Measurements from ENCODE around the gene STARD10. TPM values are rescaled to one million over a fixed set of nuclear protein-coding genes. Genes with fewer than 3 reads are reported as not detected.

Gene STARD10
- total and polyA plus RNA-seq, 9 of the 15 experiments (the other 6 are each of a cell fraction or from before 2014, with no cell fraction given), result 0.15 to 52.9 (median 32.3) TPM

- no peak for TF ChIP-seq RREB1 (CRISPR knock-in tag; IDR thresholded peaks at IDR 0.05)
- TF ChIP-seq NCOR1 (IDR thresholded peaks at IDR 0.05), result no peak
- TF ChIP-seq ZNF583 (CRISPR knock-in tag; IDR thresholded peaks at IDR 0.05), result no peak
- TF ChIP-seq BRD9 (IDR thresholded peaks at IDR 0.05; ENCODE audit: low read depth, partially characterized antibody), result no peak
- TF ChIP-seq RAD21 (CRISPR knock-in tag; conservative IDR thresholded peaks at IDR 0.05 in 1 of 2, IDR thresholded peaks at IDR 0.05 in 1 of 2), result peak in 1 of 2 experiments; percentile 41; a peak in 2 of 4 replicates
- no peak for TF ChIP-seq FOS (IDR thresholded peaks at IDR 0.05; ENCODE audit: extremely low read depth, insufficient read length)
Observed at GRCh38 chr11:72753341-72754148, 40.3 kb downstream of the STARD10 start (continued).

Measured in K562 (cell line).